ENCODE results near the gene DHRS13.

Gene DHRS13

GRCh38 chr17:28871056-28871579, 31.8 kb downstream of the DHRS13 start:
- TF ChIP-seq SIN3A (IDR thresholded peaks at IDR 0.05; ENCODE audit: borderline replicate concordance, insufficient read depth, low read length) (no peak), REST (IDR thresholded peaks at IDR 0.05; ENCODE audit: insufficient read depth in 1 of 2, low read depth in 2 of 2, low read length in 2 of 2) (no peak), POLR2AphosphoS5 (IDR thresholded peaks at IDR 0.05; ENCODE audit: low read depth, low read length) (no peak), FOXP2 (optimal IDR thresholded peaks at IDR 0.05; ENCODE audit: borderline replicate concordance, extremely low read depth, extremely low read length, insufficient read depth) (no peak), TAF1 (IDR thresholded peaks at IDR 0.05; ENCODE audit: borderline replicate concordance, insufficient read depth, low read length) (no peak)

GRCh38 chr17:28867276-28867675, 35.6 kb downstream of the DHRS13 start:
- TF ChIP-seq SIN3A (IDR thresholded peaks at IDR 0.05; ENCODE audit: borderline replicate concordance, insufficient read depth, low read length) (no peak), REST (IDR thresholded peaks at IDR 0.05; ENCODE audit: insufficient read depth in 1 of 2, low read depth in 2 of 2, low read length in 2 of 2) (no peak), TAF1 (IDR thresholded peaks at IDR 0.05; ENCODE audit: borderline replicate concordance, insufficient read depth, low read length) (no peak), POLR2AphosphoS5 (IDR thresholded peaks at IDR 0.05; ENCODE audit: low read depth, low read length) (no peak), FOXP2 (optimal IDR thresholded peaks at IDR 0.05; ENCODE audit: borderline replicate concordance, extremely low read depth, extremely low read length, insufficient read depth) (no peak)

GRCh38 chr17:28865946-28866752, 36.7 kb downstream of the DHRS13 start:
- TF ChIP-seq POLR2AphosphoS5 (IDR thresholded peaks at IDR 0.05; ENCODE audit: low read depth, low read length) (no peak), FOXP2 (optimal IDR thresholded peaks at IDR 0.05; ENCODE audit: borderline replicate concordance, extremely low read depth, extremely low read length, insufficient read depth) (no peak), REST (IDR thresholded peaks at IDR 0.05; ENCODE audit: insufficient read depth in 1 of 2, low read depth in 2 of 2, low read length in 2 of 2) (no peak), TAF1 (IDR thresholded peaks at IDR 0.05; ENCODE audit: borderline replicate concordance, insufficient read depth, low read length) (no peak), SIN3A (IDR thresholded peaks at IDR 0.05; ENCODE audit: borderline replicate concordance, insufficient read depth, low read length) (no peak)

GRCh38 chr17:28864991-28865849, 37.7 kb downstream of the DHRS13 start:
- no peak for TF ChIP-seq FOXP2 (optimal IDR thresholded peaks at IDR 0.05; ENCODE audit: borderline replicate concordance, extremely low read depth, extremely low read length, insufficient read depth)
- TF ChIP-seq REST (IDR thresholded peaks at IDR 0.05; ENCODE audit: insufficient read depth in 1 of 2, low read depth in 2 of 2, low read length in 2 of 2): no peak
- no peak for TF ChIP-seq SIN3A (IDR thresholded peaks at IDR 0.05; ENCODE audit: borderline replicate concordance, insufficient read depth, low read length)
- no peak for TF ChIP-seq TAF1 (IDR thresholded peaks at IDR 0.05; ENCODE audit: borderline replicate concordance, insufficient read depth, low read length)
- TF ChIP-seq POLR2AphosphoS5 (IDR thresholded peaks at IDR 0.05; ENCODE audit: low read depth, low read length): no peak
